ENCODE results near the gene AGO3. TPM values are rescaled to one million over a fixed set of nuclear protein-coding genes. Genes with fewer than 3 reads are reported as not detected.
"Not testable (repeated sequence)": the region's sequence is repeated elsewhere in the genome, so short reads cannot be mapped to it uniquely, and the experiment has no call there.

The AGO3 gene
- total RNA-seq, 1 donor from 2014 or later: 17.3 TPM

GRCh38 chr1:36006941-36007500 is 76.1 kb downstream of the AGO3 start:
- peak; percentile 57 for ATAC-seq
- DNase-seq (ENCODE audit: low spot score): no peak

GRCh38 chr1:36007741-36008140 is 76.8 kb downstream of the AGO3 start:
- no peak for DNase-seq (ENCODE audit: low spot score)
- ATAC-seq: no peak

- DNase-seq (ENCODE audit: low spot score): no peak
- no peak for ATAC-seq
These were observed 77.8 kb downstream of the AGO3 start for GRCh38 chr1:36008546-36009197.

GRCh38 chr1:36014722-36015220 is 83.9 kb downstream of the AGO3 start:
- no peak for DNase-seq (ENCODE audit: low spot score)
- ATAC-seq: no peak

GRCh38 chr1:36016686-36017085 is 85.8 kb downstream of the AGO3 start:
- no peak for ATAC-seq
- no peak for DNase-seq (ENCODE audit: low spot score)

- DNase-seq (ENCODE audit: low spot score): no peak
- peak; percentile 90 for ATAC-seq
These were observed 92.3 kb downstream of the AGO3 start for GRCh38 chr1:36023098-36023769.

GRCh38 chr1:36024024-36024423 is 93.1 kb downstream of the AGO3 start:
- not testable (repeated sequence) for DNase-seq (ENCODE audit: low spot score); ATAC-seq

GRCh38 chr1:36024847-36025246 is 93.9 kb downstream of the AGO3 start:
- ATAC-seq: no peak
- DNase-seq (ENCODE audit: low spot score): no peak

GRCh38 chr1:36027766-36028165 is 96.9 kb downstream of the AGO3 start:
- ATAC-seq (peak; percentile 16), DNase-seq (ENCODE audit: low spot score) (no peak)

GRCh38 chr1:36031441-36031840 is 100.5 kb downstream of the AGO3 start:
- DNase-seq (ENCODE audit: low spot score): no peak
- no peak for ATAC-seq

- ATAC-seq: peak; percentile 86
- DNase-seq (ENCODE audit: low spot score): no peak
These were observed 103.8 kb downstream of the AGO3 start for GRCh38 chr1:36034692-36035091.

- DNase-seq (ENCODE audit: low spot score) (no peak), ATAC-seq (no peak)
These were observed 104.2 kb downstream of the AGO3 start for GRCh38 chr1:36035154-36035553.

- DNase-seq (ENCODE audit: low spot score): no peak
- ATAC-seq: peak; percentile 83
These were observed 109.3 kb downstream of the AGO3 start for GRCh38 chr1:36040238-36040637.

GRCh38 chr1:36051821-36052220 is 120.9 kb downstream of the AGO3 start:
- DNase-seq (ENCODE audit: low spot score) (no peak), ATAC-seq (no peak)

- ATAC-seq (no peak), DNase-seq (ENCODE audit: low spot score) (no peak)
These were observed 123.1 kb downstream of the AGO3 start for GRCh38 chr1:36053978-36054377.

GRCh38 chr1:36055706-36056105 is 124.8 kb downstream of the AGO3 start:
- no peak for ATAC-seq

GRCh38 chr1:36062315-36062714 is 131.4 kb downstream of the AGO3 start:
- DNase-seq (ENCODE audit: low spot score): no peak

More at GRCh38 chr1:36055706-36056105, 124.8 kb downstream of the AGO3 start:
- no peak for DNase-seq (ENCODE audit: low spot score)

GRCh38 chr1:36067871-36068270 is 137.0 kb downstream of the AGO3 start:
- no peak for DNase-seq (ENCODE audit: low spot score)
- ATAC-seq: no peak

More at GRCh38 chr1:36062315-36062714, 131.4 kb downstream of the AGO3 start:
- no peak for ATAC-seq

- no peak for ATAC-seq
- no peak for DNase-seq (ENCODE audit: low spot score)
These were observed 138.0 kb downstream of the AGO3 start for GRCh38 chr1:36068866-36069265.

- no peak for DNase-seq (ENCODE audit: low spot score)
- no peak for ATAC-seq
These were observed 139.4 kb downstream of the AGO3 start for GRCh38 chr1:36070349-36070748.

- DNase-seq (ENCODE audit: low spot score) (no peak), ATAC-seq (no peak)
These were observed 146.2 kb downstream of the AGO3 start for GRCh38 chr1:36076979-36077573.

GRCh38 chr1:36080236-36080635 is 149.3 kb downstream of the AGO3 start:
- no peak for DNase-seq (ENCODE audit: low spot score)
- ATAC-seq: no peak
